ENCODE results near the gene OR10J5.
"Not testable (repeated sequence)": the region's sequence is repeated elsewhere in the genome, so short reads cannot be mapped to it uniquely, and the experiment has no call there.

Gene OR10J5

GRCh38 chr1:159535907-159536306 is at the start of gene OR10J5:
Gene OR10J5 (minus strand): TSS chr1:159536007. CDS start chr1:159536007, 0 bp downstream.
- ATAC-seq = no peak

- no peak for ATAC-seq
Observed at GRCh38 chr1:159584536-159584935, 48.7 kb upstream of the OR10J5 start.

- no peak for ATAC-seq
Observed at GRCh38 chr1:159581422-159581821, 45.6 kb upstream of the OR10J5 start.

GRCh38 chr1:159580340-159580739 is 44.5 kb upstream of the OR10J5 start:
- no peak for ATAC-seq

GRCh38 chr1:159577446-159577845 is 41.6 kb upstream of the OR10J5 start:
- no peak for ATAC-seq

GRCh38 chr1:159562680-159563079 is 26.9 kb upstream of the OR10J5 start:
- ATAC-seq = no peak

- no peak for ATAC-seq
Observed at GRCh38 chr1:159561497-159561896, 25.7 kb upstream of the OR10J5 start.

- ATAC-seq = no peak
Observed at GRCh38 chr1:159560599-159560998, 24.8 kb upstream of the OR10J5 start.

- ATAC-seq = no peak
Observed at GRCh38 chr1:159556931-159557369, 21.1 kb upstream of the OR10J5 start.

GRCh38 chr1:159554696-159555095 is 18.9 kb upstream of the OR10J5 start:
- ATAC-seq = no peak

- no peak for ATAC-seq
Observed at GRCh38 chr1:159554261-159554660, 18.5 kb upstream of the OR10J5 start.

GRCh38 chr1:159548126-159548525 is 12.3 kb upstream of the OR10J5 start:
- no peak for ATAC-seq

- ATAC-seq = no peak
Observed at GRCh38 chr1:159532922-159533321, 2.9 kb downstream of the OR10J5 start.

GRCh38 chr1:159524792-159525191 is 11.0 kb downstream of the OR10J5 start:
- ATAC-seq = not testable (repeated sequence)

- no peak for ATAC-seq
Observed at GRCh38 chr1:159510229-159510541, 25.6 kb downstream of the OR10J5 start.

- ATAC-seq = no peak
Observed at GRCh38 chr1:159509440-159510228, 26.2 kb downstream of the OR10J5 start.

- ATAC-seq = no peak
Observed at GRCh38 chr1:159508951-159509350, 26.9 kb downstream of the OR10J5 start.

- ATAC-seq = no peak
Observed at GRCh38 chr1:159505676-159506075, 30.1 kb downstream of the OR10J5 start.

- ATAC-seq = no peak
Observed at GRCh38 chr1:159501082-159501481, 34.7 kb downstream of the OR10J5 start.

GRCh38 chr1:159494513-159495210 is 41.1 kb downstream of the OR10J5 start:
- ATAC-seq = not testable (repeated sequence)

- no peak for ATAC-seq
Observed at GRCh38 chr1:159493354-159493753, 42.5 kb downstream of the OR10J5 start.

GRCh38 chr1:159492575-159493323 is 43.1 kb downstream of the OR10J5 start:
- no peak for ATAC-seq

Measured in activated CD4-positive, CD25-positive, alpha-beta regulatory T cell treated with anti-CD3 and anti-CD28 coated beads, Interleukin-2, amount 50 U/mL, for 24 hours (primary cell).